Osteoblast (primary cell): ENCODE results near the gene TBC1D12. TPM values are rescaled to one million over a fixed set of nuclear protein-coding genes. Genes with fewer than 3 reads are reported as not detected.

Experiments used
- DNase-seq: peaks from one replicate; pipeline ENCODE4 v3.0.0; 2011; ENCODE audit warnings: low spot score, mixed read lengths; ENCODE audit not compliant: insufficient read length; ENCODE audit errors: missing footprints
- H2AFZ ChIP-seq: 2 replicates; pipeline ENCODE4 v1.6.0; 2011; ENCODE audit warnings: mild to moderate bottlenecking, low read length
- H3K27ac ChIP-seq: 2 replicates; pipeline ENCODE4 v1.5.1; 2011; ENCODE audit warnings: mild to moderate bottlenecking, low read depth, low read length, moderate library complexity
- H3K27me3 ChIP-seq: 2 replicates; pipeline ENCODE4 v1.6.0; 2012; ENCODE audit warnings: mild to moderate bottlenecking, control low read depth, inconsistent platforms, low read length, moderate library complexity; ENCODE audit not compliant: insufficient read depth
- H3K36me3 ChIP-seq: 2 replicates; pipeline ENCODE4 v1.5.1; 2011; ENCODE audit warnings: mild to moderate bottlenecking, low read length, control low read depth, moderate library complexity; ENCODE audit not compliant: insufficient read depth
- H3K4me1 ChIP-seq: 2 replicates; pipeline ENCODE4 v1.5.1; 2011; ENCODE audit warnings: mild to moderate bottlenecking, low read length, control low read depth, moderate library complexity; ENCODE audit not compliant: insufficient read depth
- H3K4me2 ChIP-seq: 2 replicates; pipeline ENCODE4 v1.6.0; 2011; ENCODE audit warnings: mild to moderate bottlenecking, low read length; ENCODE audit not compliant: insufficient read depth
- H3K4me3 ChIP-seq: fragments of 200-600 bp; sonication (generic); 3 replicates; pipeline ENCODE4 v1.5.1; 2012; ENCODE audit warnings: mild to moderate bottlenecking, low read length, inconsistent platforms; ENCODE audit not compliant: insufficient read depth
- H3K79me2 ChIP-seq: 2 replicates; pipeline ENCODE4 v1.6.0; 2012; ENCODE audit warnings: mild to moderate bottlenecking, low read length, control low read depth, inconsistent platforms; ENCODE audit not compliant: insufficient read depth
- H3K9me3 ChIP-seq: 2 replicates; pipeline ENCODE4 v1.5.1; 2011; ENCODE audit warnings: low read depth, low read length, control low read depth
- H4K20me1 ChIP-seq: 2 replicates; pipeline ENCODE4 v1.6.0; 2012; ENCODE audit warnings: mild to moderate bottlenecking, low read length, control low read depth; ENCODE audit not compliant: insufficient read depth
- CTCF ChIP-seq: IDR thresholded peaks from 2 replicates; pipeline ENCODE4 v1.5.1; 2011; ENCODE audit warnings: mild to moderate bottlenecking, low read depth, low read length, moderate library complexity; ENCODE audit errors: extremely low read depth
- total RNA-seq: library from RNA; depleted of rRNA; stranded (reverse); fragments of >200 nt; gene quantifications from 2 replicates; pipeline ENCODE4 v1.2.3, GENCODE V29; 2012

The TBC1D12 gene
- total RNA-seq, 1 donor, result 43.1 TPM

DNA sequence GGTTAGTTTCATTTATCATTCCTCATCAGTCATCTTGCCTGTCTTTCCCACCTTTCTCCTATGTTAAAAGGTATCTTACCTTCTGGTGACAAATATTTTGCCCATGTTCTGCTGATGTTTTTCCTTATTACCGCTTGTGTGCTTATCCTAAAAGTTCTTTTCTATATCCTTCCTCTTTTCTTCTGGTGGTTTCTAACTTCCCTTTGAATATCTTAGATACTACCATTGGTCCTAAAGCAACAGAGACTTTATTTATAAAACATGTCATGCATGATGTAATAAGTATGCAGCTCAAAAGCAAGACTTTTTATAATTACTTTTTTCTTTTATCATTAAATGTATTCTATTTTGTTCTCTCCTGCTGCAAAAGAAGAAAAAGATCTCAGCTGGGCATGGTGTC, 24.8 kb downstream of the TBC1D12 start:
- TF ChIP-seq CTCF, result no peak
- H3K9me3 ChIP-seq, result no peaks in the 10 kb centered on the region
- peaks cover 36% of the 10 kb centered on the region for H3K4me1 ChIP-seq
- H4K20me1 ChIP-seq, result peaks cover 24% of the 10 kb centered on the region
- no peak overlapping the region for H3K27ac ChIP-seq
- H3K4me2 ChIP-seq, result no peak overlapping the region
- H2AFZ ChIP-seq, result no peak overlapping the region
- H3K4me3 ChIP-seq, result no peak overlapping the region
- H3K79me2 ChIP-seq, result peaks cover 70% of the 10 kb centered on the region
- H3K27me3 ChIP-seq, result no peaks in the 10 kb centered on the region
- no peaks in the 10 kb centered on the region for H3K36me3 ChIP-seq
- no peak for DNase-seq

DNA sequence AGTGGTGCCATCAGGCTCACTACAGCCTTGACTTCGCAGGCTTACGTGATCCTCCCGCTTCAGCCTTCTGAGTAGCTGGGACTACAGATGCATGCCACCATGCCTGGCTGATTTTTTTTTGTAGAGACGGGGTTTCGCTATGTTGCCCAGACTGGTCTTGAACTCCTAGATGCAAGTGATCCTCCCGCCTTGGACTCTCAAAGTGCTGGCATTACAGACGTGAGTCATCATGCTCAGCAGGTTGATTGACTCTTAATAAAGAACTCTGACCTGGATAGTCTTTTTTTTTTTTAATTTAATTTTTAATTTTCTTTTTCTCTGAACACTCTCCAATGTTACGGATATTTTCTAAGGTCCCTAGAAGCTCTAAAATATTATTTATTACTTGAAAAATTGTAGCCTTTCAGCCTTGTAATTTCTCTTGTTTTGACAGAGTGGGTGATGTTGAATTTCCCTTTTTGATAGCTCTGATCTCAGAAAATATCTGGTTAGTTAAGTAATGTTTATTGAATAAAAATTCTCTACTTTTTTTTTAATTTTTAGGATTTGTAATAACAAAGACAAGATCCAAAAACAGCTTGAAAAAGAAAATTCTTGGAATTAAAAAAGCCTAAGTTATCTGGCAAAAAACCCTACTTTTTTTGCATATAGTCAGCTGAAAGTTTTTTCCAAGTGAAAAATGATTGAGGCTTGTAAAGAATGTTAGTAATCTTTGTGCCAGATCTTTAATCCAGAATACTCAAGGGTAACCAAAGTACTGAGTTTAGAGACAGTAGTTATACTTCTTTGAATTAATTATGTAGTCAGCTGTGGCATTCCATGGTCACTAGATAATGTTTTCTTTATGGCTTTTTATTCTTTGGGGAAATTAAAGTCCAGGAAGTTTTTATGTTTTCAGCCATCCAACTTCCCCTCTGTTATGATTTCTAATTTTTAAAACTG, 26.7 kb downstream of the TBC1D12 start:
- no peaks in the 10 kb centered on the region for H3K9me3 ChIP-seq
- H4K20me1 ChIP-seq, result peaks cover 22% of the 10 kb centered on the region
- no peak overlapping the region for H3K4me3 ChIP-seq
- no peak for TF ChIP-seq CTCF
- peak overlapping the region; percentile 34 for H3K27ac ChIP-seq
- H3K79me2 ChIP-seq, result peaks cover 74% of the 10 kb centered on the region
- no peaks in the 10 kb centered on the region for H3K36me3 ChIP-seq
- DNase-seq, result no peak
- no peaks in the 10 kb centered on the region for H3K27me3 ChIP-seq
- H2AFZ ChIP-seq, result no peak overlapping the region
- peaks cover 23% of the 10 kb centered on the region for H3K4me1 ChIP-seq
- H3K4me2 ChIP-seq, result peak overlapping the region; percentile 48

GRCh38 chr10:94430701-94431100, 28.4 kb downstream of the TBC1D12 start:
- peaks cover 24% of the 10 kb centered on the region for H4K20me1 ChIP-seq
- DNase-seq, result no peak
- H3K4me1 ChIP-seq, result peaks cover 22% of the 10 kb centered on the region
- no peak overlapping the region for H2AFZ ChIP-seq
- peaks cover 71% of the 10 kb centered on the region for H3K79me2 ChIP-seq
- no peaks in the 10 kb centered on the region for H3K27me3 ChIP-seq
- H3K27ac ChIP-seq, result no peak overlapping the region
- no peaks in the 10 kb centered on the region for H3K36me3 ChIP-seq
- H3K4me3 ChIP-seq, result no peak overlapping the region
- no peak for TF ChIP-seq CTCF
- no peak overlapping the region for H3K4me2 ChIP-seq
- no peaks in the 10 kb centered on the region for H3K9me3 ChIP-seq

DNA sequence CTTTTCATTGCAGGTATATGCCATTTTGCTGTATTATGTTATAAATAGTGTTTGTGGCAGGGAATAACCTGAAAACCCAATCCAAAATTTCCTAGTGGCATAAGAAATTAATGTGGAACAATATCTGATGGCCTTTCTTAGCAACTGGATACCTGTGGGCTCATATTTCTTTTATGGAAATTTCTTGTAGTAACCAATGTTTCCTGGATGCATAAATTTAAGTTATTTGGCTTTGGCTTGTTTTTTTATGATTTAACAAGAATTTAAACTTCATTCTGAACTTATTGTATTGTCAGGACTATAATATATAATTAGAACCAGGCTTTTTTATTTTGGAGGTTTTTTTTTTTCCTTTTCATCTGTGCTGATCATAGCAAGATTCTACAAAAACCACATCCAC, 30.1 kb downstream of the TBC1D12 start:
- Histone ChIP-seq H3K36me3 (no peaks in the 10 kb centered on the region), H3K27ac (no peak overlapping the region), H4K20me1 (peaks cover 30% of the 10 kb centered on the region), H3K4me2 (no peak overlapping the region), H3K79me2 (peaks cover 76% of the 10 kb centered on the region), H3K9me3 (no peaks in the 10 kb centered on the region), H3K4me1 (peaks cover 22% of the 10 kb centered on the region), H3K4me3 (no peak overlapping the region), H3K27me3 (no peaks in the 10 kb centered on the region), H2AFZ (no peak overlapping the region)
- no peak for TF ChIP-seq CTCF
- no peak for DNase-seq
